GM06990 (cell line): ENCODE measurements around the gene PRLR.

Experiments used
- DNase-seq: peaks from one replicate; pipeline ENCODE4 v3.0.0-alpha.2; 2011; ENCODE audit not compliant: insufficient read length; ENCODE audit errors: extremely low read depth
- H3K27me3 ChIP-seq: replicated peaks from 2 replicates; pipeline ENCODE4 v1.6.0; 2011; ENCODE audit warnings: low read length; ENCODE audit not compliant: control insufficient read depth, insufficient read depth
- H3K36me3 ChIP-seq: 2 replicates; pipeline ENCODE4 v1.5.1; 2011; ENCODE audit warnings: low read length; ENCODE audit not compliant: control insufficient read depth, insufficient read depth
- H3K4me3 ChIP-seq: replicated peaks from 2 replicates; pipeline ENCODE4 v1.5.1; 2011; ENCODE audit warnings: low read depth, mild to moderate bottlenecking, control low read depth, low read length
- TF ChIP-seq, protein P1 (sequence below): IDR thresholded peaks from 2 replicates; pipeline ENCODE4 v1.5.1; 2011; ENCODE audit warnings: low read length, control low read depth, mild to moderate bottlenecking, inconsistent platforms; ENCODE audit not compliant: insufficient read depth, poor library complexity, severe bottlenecking

Gene PRLR

GRCh38 chr5:35031276-35031675, 199.0 kb downstream of the PRLR start:
- H3K27me3 ChIP-seq = peaks cover 4% of the 10 kb centered on the region

GRCh38 chr5:35030426-35031100, 199.7 kb downstream of the PRLR start:
- H3K36me3 ChIP-seq = no peaks in the 10 kb centered on the region
- H3K4me3 ChIP-seq = no peak overlapping the region
- peaks cover 4% of the 10 kb centered on the region for H3K27me3 ChIP-seq
- no peak for DNase-seq
- TF ChIP-seq, protein P1, sequence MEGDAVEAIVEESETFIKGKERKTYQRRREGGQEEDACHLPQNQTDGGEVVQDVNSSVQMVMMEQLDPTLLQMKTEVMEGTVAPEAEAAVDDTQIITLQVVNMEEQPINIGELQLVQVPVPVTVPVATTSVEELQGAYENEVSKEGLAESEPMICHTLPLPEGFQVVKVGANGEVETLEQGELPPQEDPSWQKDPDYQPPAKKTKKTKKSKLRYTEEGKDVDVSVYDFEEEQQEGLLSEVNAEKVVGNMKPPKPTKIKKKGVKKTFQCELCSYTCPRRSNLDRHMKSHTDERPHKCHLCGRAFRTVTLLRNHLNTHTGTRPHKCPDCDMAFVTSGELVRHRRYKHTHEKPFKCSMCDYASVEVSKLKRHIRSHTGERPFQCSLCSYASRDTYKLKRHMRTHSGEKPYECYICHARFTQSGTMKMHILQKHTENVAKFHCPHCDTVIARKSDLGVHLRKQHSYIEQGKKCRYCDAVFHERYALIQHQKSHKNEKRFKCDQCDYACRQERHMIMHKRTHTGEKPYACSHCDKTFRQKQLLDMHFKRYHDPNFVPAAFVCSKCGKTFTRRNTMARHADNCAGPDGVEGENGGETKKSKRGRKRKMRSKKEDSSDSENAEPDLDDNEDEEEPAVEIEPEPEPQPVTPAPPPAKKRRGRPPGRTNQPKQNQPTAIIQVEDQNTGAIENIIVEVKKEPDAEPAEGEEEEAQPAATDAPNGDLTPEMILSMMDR = no peak

More at GRCh38 chr5:35031276-35031675, 199.0 kb downstream of the PRLR start:
- Histone ChIP-seq H3K36me3 (no peaks in the 10 kb centered on the region), H3K4me3 (no peak overlapping the region)
- TF ChIP-seq, protein P1 = no peak
- DNase-seq = no peak

GRCh38 chr5:35029333-35029732, 201.0 kb downstream of the PRLR start:
- peaks cover 4% of the 10 kb centered on the region for H3K27me3 ChIP-seq
- DNase-seq = no peak
- H3K36me3 ChIP-seq = no peaks in the 10 kb centered on the region

DNA sequence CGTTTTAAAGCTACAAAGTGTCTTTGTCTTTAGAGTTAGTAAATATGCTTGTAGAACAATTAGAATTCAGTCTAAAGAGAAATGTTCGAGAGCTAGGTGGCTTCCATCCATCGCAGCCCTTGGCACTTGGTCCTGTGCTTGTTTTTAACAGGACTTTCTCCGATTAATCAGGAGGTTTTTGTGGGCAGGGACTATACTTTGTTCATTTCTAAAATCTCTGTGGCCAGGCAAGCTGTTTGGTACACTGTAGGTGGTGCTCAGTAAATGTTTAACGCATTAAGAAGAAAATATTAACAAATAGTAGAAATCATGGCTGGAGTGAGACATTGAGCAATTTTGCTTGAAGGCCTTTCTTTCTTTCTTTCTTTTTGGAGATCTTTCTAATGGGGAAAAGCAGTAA, 203.3 kb downstream of the PRLR start:
- H3K4me3 ChIP-seq = no peak overlapping the region
- DNase-seq = no peak
- TF ChIP-seq, protein P1 = no peak
- H3K27me3 ChIP-seq = peaks cover 4% of the 10 kb centered on the region
- H3K36me3 ChIP-seq = no peaks in the 10 kb centered on the region

More at GRCh38 chr5:35029333-35029732, 201.0 kb downstream of the PRLR start:
- TF ChIP-seq, protein P1 = no peak
- H3K4me3 ChIP-seq = no peak overlapping the region

DNA sequence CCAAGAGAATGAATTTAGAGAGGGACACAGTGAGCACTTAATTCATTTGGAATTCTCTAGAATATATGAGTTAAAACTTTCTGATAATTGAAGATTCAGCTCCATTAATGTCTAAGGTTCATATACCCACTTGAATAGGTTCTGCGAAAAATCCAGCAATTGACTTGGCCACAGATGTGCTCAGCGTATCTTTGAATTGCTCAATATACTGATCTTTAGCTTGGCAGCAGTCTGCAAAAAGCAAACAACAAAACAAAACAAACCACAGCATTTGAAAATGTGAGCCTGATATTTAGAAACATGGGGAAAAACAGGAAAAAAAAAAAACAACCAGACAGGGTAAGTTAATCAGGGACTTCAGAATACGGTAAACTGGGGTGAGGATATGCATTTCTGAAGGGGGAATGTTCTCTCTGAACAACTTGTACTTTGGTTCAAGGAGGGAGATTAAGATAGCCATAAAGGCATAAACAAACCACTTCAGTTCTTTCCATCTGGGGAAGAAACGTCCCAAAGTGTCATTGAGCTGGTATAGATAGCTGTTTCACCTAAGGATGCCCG, 203.9 kb downstream of the PRLR start:
- TF ChIP-seq, protein P1 = no peak
- H3K4me3 ChIP-seq = no peak overlapping the region
- H3K27me3 ChIP-seq = peaks cover 4% of the 10 kb centered on the region
- no peak for DNase-seq
- no peaks in the 10 kb centered on the region for H3K36me3 ChIP-seq
